ENCODE measurements around the gene RAB17.

DNA sequence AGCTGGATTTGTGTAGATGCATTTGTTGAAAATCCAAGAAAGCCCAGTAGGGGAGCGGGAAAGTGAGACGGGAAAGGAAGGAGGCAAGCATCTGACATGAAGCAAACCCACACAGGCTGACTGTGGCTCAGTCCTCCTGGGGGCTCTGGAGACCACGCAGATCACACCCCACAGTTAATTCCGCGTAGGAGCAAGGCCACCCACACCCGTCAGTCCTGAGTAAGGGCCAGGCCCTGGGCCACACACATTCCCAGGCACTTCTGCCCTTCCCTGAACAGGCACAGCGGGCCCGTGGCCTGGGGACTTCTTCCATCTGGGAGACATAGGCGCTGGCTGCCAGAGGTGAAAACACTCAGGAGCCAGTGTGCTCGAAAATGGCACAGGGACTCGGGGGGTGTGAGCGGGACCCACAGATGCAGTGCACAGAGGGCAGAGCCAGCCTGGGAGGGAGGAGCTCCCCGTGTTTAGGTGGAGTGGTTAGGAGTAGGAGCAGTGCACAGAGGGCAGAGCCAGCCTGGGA, 43.6 kb downstream of the RAB17 start:
- TF ChIP-seq CTBP1 (IDR thresholded peaks at IDR 0.05; ENCODE audit: borderline replicate concordance): no peak
- no peak for TF ChIP-seq ARNT (IDR thresholded peaks at IDR 0.05)
- no peak for TF ChIP-seq NFRKB (IDR thresholded peaks at IDR 0.05)
